HFF-Myc (cell line): ENCODE measurements around the gene ARAP1.

Experiments
- DNase-seq: peaks from one replicate; pipeline ENCODE4 v3.0.0-alpha.2; 2011; ENCODE audit warnings: low read depth; ENCODE audit errors: extremely low read depth
- H3K4me3 ChIP-seq: replicated peaks from 2 replicates; pipeline ENCODE4 v1.5.1; 2011; ENCODE audit warnings: low read depth, mild to moderate bottlenecking, control low read depth, low read length
- CTCF ChIP-seq: IDR thresholded peaks from 2 replicates; pipeline ENCODE4 v1.5.1; 2012; ENCODE audit warnings: mild to moderate bottlenecking, low read depth, low read length, control low read depth; ENCODE audit errors: missing control alignments

ARAP1 gene

GRCh38 chr11:72670041-72670440, 82.2 kb downstream of the ARAP1 start:
- TF ChIP-seq CTCF = no peak
- no peak overlapping the region for H3K4me3 ChIP-seq
- no peak for DNase-seq

GRCh38 chr11:72669527-72669926, 82.7 kb downstream of the ARAP1 start:
- no peak for TF ChIP-seq CTCF
- H3K4me3 ChIP-seq = no peak overlapping the region
- DNase-seq = no peak

GRCh38 chr11:72668629-72669347, 83.4 kb downstream of the ARAP1 start:
- TF ChIP-seq CTCF = no peak
- no peak for DNase-seq
- no peak overlapping the region for H3K4me3 ChIP-seq

- H3K4me3 ChIP-seq = no peak overlapping the region
- no peak for DNase-seq
- TF ChIP-seq CTCF = no peak
Observed at GRCh38 chr11:72665911-72666472, 86.2 kb downstream of the ARAP1 start.

- no peak overlapping the region for H3K4me3 ChIP-seq
- no peak for DNase-seq
- no peak for TF ChIP-seq CTCF
Observed at GRCh38 chr11:72662036-72662435, 90.2 kb downstream of the ARAP1 start.

- DNase-seq = no peak
Observed at GRCh38 chr11:72661486-72661885, 90.7 kb downstream of the ARAP1 start.

More at GRCh38 chr11:72661486-72661885, 90.7 kb downstream of the ARAP1 start:
- no peak for TF ChIP-seq CTCF
- no peak overlapping the region for H3K4me3 ChIP-seq
